ENCODE results near the gene TOX3.

TOX3 gene

DNA sequence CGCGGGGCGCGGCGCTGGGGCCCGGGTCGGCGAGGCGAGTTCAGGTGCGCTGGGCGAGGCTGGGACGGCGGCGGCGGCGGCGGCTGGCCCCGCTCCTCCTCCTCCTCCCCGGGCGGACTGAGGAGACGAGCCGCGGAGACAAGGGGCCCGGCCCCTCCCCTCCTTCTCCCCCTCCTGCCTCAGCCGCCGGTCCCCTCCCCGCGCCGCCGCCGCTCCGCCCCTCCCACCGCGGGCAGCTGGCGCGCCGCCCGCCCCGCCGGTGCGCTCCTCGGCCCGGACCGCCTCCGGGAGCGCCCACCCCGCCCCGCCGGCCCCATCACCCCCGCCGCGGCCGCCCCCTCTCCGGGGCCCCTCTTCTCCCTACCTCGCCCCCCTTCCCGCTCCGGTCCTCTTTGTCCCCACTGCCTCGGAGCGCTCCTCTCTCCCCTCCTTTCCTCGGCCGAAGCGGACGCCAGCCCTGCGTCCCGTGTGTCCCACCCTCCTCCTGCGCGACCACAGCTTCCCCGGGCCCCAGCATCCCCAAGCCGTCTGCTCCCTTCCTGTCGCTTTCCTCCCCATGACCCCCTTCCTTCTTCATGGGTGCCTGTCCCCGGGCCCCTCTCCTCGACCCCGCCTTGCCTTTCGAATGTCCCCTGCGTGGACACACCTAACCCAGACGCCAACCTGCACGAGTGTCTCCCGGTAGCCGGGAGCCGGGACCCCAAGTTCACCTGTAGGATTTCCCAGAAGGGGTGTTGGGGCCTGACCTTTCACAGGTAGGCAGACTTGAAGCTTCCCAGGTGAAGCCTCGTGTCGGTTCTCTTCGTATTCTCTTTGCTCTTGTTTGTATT lies at the start of gene TOX3:
TOX3 (minus strand) TSS at position 140 of the 830 bp plus-strand sequence. CDS start 420 bp downstream, outside the sequence.
- no peak for DNase-seq

DNA sequence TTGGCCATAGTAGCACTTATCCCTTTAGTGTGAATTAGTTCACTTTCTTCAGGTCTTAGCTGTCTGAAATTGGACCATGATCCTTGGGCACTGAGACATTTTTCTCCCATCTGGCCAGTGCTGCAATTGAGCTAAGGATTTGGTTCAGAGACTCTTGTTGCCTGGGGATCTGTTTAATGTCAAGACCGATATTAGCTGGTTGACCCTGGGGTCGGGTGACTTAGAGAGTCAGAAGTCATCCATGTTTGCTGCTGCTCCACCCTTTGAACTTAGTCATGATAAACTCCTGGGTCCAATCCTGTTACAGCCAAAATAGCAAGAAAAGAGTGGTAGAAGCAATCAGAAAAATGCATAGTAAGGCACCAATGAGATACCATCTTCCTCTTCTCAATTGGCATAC lies 45.8 kb upstream of the TOX3 start:
- DNase-seq = no peak

DNA sequence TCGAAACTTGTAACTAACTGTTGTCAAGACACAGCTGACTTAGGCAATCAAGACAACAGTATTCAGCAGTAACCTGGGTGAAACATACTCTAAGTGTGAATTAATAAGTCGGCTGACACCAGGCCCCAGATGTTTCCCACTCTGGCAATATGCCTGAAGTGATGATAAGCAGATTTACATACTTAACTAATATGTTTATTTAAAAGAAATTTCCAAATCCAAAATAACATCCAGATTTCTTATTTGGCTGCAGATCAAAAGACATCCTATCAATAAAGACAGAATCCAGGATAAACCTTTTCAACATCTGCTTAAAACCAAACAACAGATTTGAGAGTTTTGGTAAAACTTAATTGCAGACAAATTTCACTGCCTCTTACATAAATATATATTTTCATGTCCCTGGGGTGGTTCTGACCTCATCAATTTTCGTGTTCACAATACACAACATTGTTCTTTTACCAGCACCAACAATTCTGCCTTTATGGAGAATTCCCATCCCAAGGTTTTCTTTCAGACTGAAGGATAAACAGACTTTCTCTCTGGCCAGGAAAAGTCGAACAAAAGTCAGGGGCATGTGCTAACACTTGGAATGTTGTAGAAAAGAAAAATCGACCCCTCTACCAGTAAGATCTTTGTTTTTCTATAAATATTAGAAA lies 45.1 kb upstream of the TOX3 start:
- no peak for DNase-seq

DNA sequence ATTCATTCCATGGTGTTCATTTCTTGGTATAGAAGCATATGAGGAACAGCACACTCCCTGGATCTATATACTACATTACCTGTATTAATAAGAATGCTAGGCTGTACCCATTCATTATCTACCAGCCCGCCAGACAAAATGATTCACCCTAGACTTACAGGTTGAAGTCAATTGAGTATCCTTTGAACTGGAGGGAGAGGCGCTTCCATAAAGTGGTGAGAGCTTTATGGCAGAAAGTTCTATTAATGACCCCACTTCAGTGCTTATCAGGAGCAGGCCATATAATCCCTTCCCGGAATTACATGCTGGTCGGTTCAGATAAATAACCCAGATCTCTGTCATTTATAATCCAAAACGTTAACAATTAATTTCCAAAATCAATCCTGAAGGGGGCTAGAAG lies 44.5 kb upstream of the TOX3 start:
- DNase-seq = no peak

DNA sequence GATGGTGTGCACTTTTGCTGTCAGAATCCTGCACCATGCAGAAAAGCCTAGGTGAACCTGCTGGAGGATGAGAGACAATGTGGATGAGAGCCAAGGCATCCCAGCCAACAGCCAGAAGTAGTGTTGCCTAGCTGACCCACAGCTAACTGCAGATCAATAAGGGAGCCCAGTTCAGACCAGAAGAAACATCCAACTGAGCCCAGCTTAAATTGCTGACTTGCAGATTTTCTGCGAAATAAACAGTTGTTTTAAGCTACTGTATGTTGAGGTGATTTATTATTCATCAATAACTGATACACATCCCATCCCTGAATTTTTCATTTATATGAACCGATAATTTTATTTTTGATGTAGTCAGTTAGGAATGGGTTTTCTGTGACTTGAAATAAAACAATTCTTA lies 39.2 kb upstream of the TOX3 start:
- DNase-seq = no peak

DNA sequence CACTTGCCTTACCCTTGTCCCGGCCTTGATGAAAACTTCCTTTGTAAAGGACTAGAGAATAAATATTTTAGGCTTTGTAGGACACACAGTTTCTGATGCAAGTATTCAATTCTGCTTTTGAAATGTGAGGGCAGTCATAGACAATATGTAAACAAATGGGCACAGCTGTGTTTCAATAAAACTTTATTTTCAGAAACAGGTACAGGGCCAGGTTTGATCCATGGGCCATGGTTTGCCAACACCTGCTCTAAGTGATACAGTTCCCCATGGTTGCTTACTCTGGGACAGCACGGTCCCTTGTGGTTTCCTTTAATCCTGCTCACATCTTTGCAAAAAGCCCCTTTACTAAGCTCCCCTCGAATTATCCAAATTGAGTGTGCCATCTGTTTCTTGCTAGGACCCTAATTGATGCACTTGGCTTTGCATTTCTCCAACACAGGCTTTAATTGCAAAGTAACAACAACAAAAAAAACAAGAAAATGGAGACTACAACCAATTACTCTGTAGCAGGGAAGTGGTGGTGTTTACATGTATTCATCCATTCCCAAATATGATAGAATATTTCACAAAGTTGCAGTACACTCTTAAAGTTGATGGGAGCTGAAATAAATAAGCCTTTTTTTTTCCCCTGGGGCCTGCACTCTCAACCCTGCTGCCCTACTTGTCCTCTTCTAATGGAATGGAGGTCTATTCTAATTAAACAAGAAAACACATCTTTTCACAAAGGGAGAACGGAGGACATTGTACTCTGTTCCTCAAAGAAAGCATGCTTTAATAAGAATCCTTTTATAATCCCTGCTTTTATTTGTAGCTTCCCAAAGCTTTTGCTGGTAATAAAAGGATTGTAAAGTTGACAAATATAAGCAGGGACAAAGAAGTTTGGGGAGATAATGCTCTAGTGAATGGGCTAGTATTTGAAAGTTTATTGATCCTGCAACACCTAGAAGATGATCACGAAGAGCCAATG lies 37.7 kb upstream of the TOX3 start:
- no peak for DNase-seq

DNA sequence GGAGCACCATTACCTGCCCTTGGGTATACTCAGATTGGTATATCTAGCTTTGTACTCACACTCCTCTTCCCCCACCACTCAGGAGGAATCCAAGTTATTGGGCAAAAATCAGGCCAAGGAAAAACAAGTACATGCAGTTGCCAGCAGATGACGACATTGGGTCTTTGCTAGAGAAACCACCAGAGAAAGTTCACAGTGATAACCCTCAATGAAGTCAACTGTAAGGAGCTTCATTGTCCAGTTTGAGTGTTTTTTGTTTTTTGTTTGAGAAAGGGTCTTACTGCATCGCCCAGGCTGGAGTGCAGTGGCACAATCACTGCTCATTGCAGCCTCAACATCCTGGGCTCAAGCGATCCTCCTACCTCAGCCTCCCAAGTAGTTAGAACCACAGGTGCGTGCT lies 34.6 kb upstream of the TOX3 start:
- DNase-seq = no peak

DNA sequence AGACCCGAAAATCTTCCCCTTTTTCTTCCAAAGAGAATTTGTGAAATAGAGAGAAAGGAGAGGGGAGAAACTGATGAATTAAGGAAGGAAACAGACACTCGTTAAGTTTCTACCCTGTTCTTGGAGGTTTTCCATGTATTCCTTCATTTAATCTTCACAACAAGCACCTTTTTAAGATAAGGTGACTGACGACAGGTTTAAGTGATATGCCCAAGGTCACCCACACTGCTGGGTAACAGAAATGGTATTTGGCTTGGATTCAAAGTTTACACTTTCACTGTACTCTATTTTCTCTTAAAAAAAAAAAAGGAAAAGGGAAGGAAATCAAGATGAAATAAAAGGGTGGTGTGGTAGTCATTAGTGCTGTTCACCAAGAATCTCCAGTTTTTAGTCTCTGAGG lies 33.5 kb upstream of the TOX3 start:
- no peak for DNase-seq

DNA sequence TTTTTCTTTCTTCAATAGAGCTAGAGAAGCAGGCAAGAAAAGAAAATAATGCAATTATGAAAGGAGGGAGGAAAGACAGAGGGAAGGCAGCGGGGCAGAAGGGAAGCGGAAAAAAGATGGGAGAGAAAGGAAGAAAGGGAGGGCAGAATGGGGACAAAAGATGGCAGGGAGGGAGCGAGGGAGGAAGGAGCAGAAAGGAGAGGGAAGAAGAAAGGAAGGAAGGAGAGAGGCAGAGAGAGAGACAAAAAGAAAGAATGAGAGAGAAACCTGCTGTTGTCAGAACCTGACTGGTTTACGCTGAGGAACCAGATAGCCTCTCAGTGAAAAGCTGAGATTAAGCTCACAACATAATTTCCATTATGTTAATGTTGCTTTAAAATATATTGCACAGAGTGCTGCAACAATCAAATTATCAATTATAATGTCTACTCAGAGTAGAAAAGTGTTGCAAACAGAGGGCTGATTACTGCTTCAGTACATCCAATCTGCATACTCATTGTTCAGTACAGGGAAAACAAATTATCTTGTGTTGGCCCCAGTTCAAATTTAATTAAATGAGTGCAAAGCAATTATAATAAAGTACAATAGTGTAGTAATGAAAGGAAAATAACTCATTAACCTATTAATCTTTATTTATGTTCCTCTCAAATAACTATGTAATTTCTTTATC lies 32.0 kb upstream of the TOX3 start:
- no peak for DNase-seq

DNA sequence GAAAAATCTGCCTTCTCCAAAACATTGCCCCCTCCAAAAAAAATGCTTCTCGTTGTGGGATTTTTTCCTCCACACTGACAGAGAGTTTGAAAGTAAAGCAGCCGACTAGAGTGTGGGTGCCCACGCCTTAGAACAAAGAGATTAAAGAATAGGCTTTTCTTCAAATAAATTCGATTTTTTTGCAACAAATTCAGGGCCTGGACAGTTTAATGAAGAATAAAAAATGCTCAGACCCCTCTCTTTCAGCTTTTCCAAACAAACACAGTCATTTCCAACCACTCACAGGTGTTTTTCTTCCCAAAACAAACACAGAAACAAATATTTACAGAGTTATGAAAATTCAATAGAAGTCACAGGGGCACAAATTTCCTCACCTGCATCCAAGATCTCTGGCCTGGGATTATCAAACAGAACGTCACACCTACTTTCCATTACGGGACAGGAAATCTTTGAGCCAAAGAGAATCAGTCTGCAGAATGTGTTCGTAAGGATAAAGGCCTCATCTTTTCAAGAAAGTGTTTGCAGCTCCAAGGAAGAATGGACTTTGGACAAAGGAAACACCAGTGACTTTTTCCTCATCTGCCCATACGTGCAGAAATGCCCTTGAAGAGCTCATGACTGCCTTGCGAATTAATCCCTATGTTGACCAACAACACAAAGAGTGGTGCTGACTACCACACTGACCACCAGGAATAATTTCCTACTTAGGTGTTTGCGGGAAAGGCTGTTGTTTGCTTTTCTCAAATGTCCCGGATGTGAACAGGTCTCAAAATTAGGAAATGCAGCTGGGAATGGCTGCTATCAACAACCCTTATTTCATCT lies 31.3 kb upstream of the TOX3 start:
- no peak for DNase-seq

DNA sequence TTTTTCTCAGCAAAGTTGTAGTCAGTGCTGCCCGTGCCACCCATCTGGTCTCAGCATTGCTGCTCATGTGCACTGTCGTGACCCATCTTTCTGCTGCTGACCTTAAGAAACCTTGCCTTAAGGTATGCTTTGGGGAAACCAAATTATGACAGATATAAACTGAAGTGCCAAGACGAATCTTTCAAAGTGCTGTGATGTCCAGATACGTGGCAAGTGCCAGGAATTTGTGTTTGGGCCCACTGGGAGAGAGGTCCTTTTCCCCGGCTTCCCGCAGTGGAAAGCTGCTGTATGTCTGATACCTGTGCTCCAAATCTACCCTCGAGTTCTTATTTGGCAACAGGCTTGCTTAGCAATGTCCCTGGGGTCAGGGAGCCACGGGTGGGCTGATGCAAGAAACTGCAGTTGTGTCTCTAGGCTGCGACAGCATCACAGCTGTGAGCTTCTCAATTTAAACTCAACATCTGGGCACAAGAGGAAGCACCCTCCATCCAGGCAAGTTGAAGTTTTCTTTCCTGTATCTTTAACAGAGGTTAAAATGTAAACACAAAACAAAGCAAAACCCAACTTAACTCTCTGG lies 30.3 kb upstream of the TOX3 start:
- no peak for DNase-seq

DNA sequence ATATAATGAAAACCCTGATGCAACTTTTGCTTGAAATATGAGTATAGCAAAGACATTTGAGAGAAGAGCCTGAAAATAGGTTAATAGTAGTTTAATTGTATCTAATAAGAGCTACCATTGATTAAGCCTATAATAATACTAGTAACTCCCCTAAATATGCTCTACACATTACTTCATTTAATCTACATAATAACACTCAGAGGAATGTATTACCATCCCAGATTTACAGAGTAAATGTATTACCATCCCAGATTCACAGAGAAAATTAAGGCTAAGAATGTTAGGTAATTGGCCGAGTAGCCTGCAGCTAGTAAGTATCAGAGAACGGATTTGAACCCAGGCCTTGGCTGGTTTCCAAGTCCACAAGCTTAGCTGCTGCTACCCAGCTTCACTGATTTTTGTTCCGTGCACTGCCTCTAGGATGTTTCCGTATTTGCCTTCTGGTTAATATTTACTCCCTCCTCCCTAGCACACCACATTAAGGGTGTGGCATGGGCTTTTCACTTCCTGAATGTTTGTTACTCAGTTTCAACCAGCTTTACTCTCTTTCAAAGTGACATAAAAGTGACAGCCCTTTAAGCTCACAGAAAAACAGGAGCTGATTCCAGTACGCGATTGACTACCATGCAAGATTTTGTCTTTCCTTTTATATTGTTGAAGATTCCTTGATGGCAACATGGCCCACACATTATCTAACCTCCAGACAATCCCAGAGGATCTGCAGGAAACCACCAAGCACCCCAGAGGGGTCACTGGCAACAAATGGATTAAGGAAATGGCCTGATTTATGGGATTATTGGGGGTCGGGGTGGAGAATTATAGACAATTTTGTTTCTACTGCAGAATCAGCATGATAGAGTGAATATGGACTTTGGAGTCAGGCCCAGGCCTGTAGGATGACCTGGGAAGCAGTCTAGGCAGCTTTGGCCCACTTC lies 26.7 kb upstream of the TOX3 start:
- no peak for DNase-seq

DNA sequence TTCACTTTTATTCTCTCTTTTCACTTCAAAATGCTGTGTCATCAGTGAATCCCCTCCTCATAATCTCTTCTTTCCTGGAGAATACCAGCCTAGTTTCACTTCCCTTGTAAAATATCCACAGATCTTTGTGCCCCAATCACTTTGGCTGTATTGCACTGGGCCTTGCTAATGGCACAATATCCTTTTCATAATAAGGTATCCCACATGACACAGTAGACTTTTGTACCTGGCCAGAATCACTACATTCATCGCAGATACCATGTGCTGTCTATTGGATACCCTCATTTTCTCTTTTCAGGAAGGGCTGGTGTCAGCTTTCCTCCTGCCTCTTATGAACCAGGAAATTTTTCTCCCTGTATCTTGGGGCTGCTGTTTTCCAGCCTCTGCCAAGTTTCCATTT lies 25.7 kb upstream of the TOX3 start:
- no peak for DNase-seq

DNA sequence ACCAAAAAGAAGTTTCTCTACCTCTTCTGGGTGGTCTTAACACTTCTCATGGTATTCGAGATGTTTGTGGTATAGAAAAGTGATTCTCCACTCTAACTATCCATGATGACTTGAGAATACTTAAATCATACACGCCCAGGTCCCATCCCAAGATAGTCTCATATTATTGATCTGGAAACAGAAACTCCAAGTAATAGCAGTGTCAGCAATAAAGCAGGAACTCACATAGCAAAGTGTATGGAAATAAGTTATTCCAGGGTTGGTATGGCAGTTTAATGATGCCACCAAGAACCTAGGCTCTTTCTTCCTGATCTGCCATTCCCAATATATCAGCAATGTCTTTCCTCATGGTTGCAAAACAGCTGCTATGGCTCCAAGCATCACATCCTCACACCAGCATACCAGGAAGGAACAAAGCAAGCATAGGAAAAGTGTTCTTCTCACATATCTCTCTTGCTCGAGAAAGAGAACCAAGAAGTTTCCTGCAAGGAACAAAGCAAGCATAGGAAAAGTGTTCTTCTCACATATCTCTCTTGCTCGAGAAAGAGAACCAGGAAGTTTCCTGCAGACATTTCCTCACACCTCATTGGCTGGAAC lies 23.6 kb upstream of the TOX3 start:
- DNase-seq = no peak

DNA sequence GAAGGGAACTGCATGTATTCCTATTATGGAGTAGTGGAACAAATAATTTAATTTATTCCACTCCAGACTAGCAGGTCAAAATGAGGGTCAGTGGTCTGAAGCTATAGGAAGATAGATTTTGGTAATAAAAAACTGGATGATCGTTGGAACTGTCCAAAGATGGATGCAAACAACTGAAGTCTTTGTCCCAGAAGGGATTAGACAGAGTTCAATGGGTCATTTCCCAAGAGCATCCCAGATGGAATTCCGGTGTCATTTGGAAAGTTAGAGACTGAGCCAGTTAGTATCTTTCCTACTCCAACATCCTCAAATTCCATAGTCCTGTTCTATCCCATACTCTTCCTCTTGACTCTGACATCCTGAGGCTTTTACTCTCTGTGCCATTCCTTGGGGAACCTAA lies 22.8 kb upstream of the TOX3 start:
- no peak for DNase-seq

DNA sequence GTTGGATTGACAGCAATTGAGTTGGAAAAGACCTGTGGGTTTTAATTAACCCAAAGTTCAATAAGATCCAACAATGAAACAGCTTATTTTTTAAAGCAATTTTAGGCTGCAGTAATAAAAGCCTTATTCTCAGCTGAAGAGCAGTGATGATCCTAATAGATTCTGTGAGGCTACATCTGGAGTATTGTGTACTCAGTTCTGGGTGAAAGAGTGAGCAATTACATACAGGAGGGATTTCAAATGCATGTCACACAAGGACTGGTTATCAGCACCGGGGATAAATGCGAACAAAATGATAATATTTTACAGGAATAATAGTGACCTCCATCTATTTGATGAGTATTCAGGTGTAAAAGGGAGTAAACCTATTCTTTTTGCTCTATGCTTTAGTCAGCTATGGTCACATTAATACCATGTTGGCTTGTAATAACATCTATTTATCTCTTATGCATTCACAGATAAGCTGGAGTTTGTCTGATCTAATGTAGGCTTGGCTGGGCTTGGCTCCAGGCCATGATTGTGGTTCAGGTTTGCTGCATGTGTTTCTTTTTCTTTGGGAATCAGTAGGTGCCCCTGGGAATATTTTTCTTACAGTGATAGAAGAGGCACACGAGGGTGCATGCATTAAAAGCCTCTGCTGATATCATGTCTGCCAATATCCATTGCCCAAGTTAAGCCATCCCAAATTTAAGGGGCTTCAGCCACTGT lies 22.2 kb upstream of the TOX3 start:
- no peak for DNase-seq

DNA sequence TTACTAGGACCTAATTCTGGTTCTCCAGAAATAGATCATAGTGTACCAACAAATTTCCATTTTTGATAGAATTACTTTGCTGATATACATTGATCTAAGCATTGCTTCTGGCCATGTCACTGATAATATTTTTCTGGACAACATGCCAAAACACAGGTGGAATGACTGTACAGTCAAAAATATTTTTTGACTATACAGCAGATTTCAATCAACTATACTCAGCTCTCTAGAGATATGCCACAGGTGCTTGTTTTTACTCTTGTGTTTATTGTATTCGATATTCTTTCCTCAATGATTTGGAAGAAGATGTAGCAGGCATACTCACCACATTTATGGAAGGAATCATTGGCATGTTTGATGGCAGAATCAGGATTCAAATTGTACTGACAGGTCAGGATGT lies 21.6 kb upstream of the TOX3 start:
- DNase-seq = no peak

DNA sequence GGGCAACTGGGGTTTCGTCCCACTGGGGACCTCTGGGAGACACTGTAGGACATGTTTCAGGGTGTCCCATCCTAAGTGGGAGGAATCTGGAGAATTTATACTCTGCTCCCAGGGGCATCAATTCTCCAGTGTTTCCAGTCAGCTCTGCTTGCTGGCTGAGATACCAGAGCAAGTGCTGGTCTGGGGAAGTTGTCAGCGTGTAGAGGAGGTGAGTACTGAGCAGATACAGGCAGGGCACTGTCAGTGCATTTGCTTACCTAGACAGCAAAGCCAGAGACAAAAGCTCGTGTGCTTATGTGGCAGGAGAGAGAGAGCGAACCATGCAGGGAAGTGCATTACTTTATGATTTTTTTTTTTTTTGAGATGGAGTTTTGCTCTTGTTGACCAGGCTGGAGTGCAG lies 20.2 kb upstream of the TOX3 start:
- no peak for DNase-seq
